HepG2 (cell line): ENCODE results near the gene NFE2L2. TPM values are rescaled to one million over a fixed set of nuclear protein-coding genes. Genes with fewer than 3 reads are reported as not detected.

Experiments
- FOXO1 ChIP-seq: sonication (generic); formaldehyde crosslinking; IDR thresholded peaks from 2 replicates; pipeline ENCODE4 v1.4.0; 2020; ENCODE audit warnings: missing genetic modification reagents
- MAX ChIP-seq: IDR thresholded peaks from 2 replicates; pipeline ENCODE4 v1.6.1; 2012; ENCODE audit warnings: inconsistent platforms
- NCOA2 ChIP-seq: sonication (generic); formaldehyde crosslinking; IDR thresholded peaks from 2 replicates; pipeline ENCODE4 v1.8.0; 2022; ENCODE audit warnings: inconsistent platforms
- NFE2L1 ChIP-seq: sonication (generic); formaldehyde crosslinking; IDR thresholded peaks from 2 replicates; pipeline ENCODE4 v1.4.0; 2020; ENCODE audit warnings: missing genetic modification reagents, mild to moderate bottlenecking, borderline replicate concordance
- PAX8 ChIP-seq: sonication (generic); formaldehyde crosslinking; IDR thresholded peaks from 2 replicates; pipeline ENCODE4 v1.8.0; 2022; ENCODE audit warnings: mild to moderate bottlenecking, missing genetic modification reagents, borderline replicate concordance
- PRDM15 ChIP-seq: sonication (generic); formaldehyde crosslinking; IDR thresholded peaks from 2 replicates; pipeline ENCODE4 v1.4.0; 2020; ENCODE audit warnings: missing genetic modification reagents
- SIX4 ChIP-seq: sonication (generic); formaldehyde crosslinking; IDR thresholded peaks from 2 replicates; pipeline ENCODE4 v1.4.0; 2020; ENCODE audit warnings: missing genetic modification reagents
- SRF ChIP-seq: IDR thresholded peaks from 2 replicates; pipeline ENCODE4 v1.6.1; 2011; ENCODE audit warnings: mild to moderate bottlenecking, low read depth, low read length, moderate library complexity
- TFE3 ChIP-seq: IDR thresholded peaks from 2 replicates; pipeline ENCODE4 v1.6.1; 2016
- TSC22D2 ChIP-seq: sonication (generic); formaldehyde crosslinking; IDR thresholded peaks from 2 replicates; pipeline ENCODE4 v1.5.1; 2020; ENCODE audit warnings: missing genetic modification reagents, mild to moderate bottlenecking, borderline replicate concordance
- ZMYM2 ChIP-seq: sonication (generic); formaldehyde crosslinking; IDR thresholded peaks from 2 replicates; pipeline ENCODE4 v1.8.0; 2022; ENCODE audit warnings: mild to moderate bottlenecking, missing genetic modification reagents
- ZNF121 ChIP-seq: sonication (generic); formaldehyde crosslinking; IDR thresholded peaks from 2 replicates; pipeline ENCODE4 v1.5.0; 2020; ENCODE audit warnings: mild to moderate bottlenecking, missing genetic modification reagents
- ZNF205 ChIP-seq: IDR thresholded peaks from 2 replicates; pipeline ENCODE4 v1.6.1; 2018; ENCODE audit warnings: missing biosample characterization, missing genetic modification reagents
- ZNF292 ChIP-seq: sonication (generic); formaldehyde crosslinking; IDR thresholded peaks from 2 replicates; pipeline ENCODE4 v1.8.1; 2022; ENCODE audit warnings: mild to moderate bottlenecking, low read depth, missing genetic modification reagents, borderline replicate concordance
- polyA plus RNA-seq, 8 experiments: library from polyadenylated mRNA; depleted of rRNA in 3 of 8; stranded (reverse) in 7 of 8; unstranded in 1 of 8; fragments of >200 nt; fragmentation: Illumina TruSeq in 4 of 8; extraction: Trizol in 4 of 8; gene quantifications; 2 replicates each; pipeline versions ENCODE4 v1.2.1 to v1.2.3, GENCODE V29; 2011 to 2016; ENCODE audit warnings: low read depth in 4 of 8, missing spikeins in 1 of 8, mixed read lengths in 1 of 8; ENCODE audit not compliant: insufficient read depth in 1 of 8
- total RNA-seq, 5 experiments: library from RNA; depleted of rRNA; stranded (reverse); fragments of >200 nt; fragmentation: Illumina TruSeq; extraction: Trizol; gene quantifications; 2 replicates each; pipeline ENCODE4 v1.2.3, GENCODE V29; 2016; ENCODE audit warnings: low read depth in 1 of 5
- TF ChIP-seq, protein P1 (sequence below), 2 experiments: sonication (generic) in 1 of 2; formaldehyde crosslinking in 1 of 2; IDR thresholded peaks; 2 replicates each; pipeline versions ENCODE4 v1.6.1 to v1.9.0; 2014 to 2022; ENCODE audit warnings: antibody characterized with exemption in 1 of 2, borderline replicate concordance in 1 of 2, inconsistent platforms in 1 of 2, low read depth in 1 of 2, missing genetic modification reagents in 1 of 2
- TF ChIP-seq, protein P2 (sequence below): sonication (generic); formaldehyde crosslinking; IDR thresholded peaks from 2 replicates; pipeline ENCODE4 v1.5.0; 2020; ENCODE audit warnings: missing genetic modification reagents

NFE2L2 gene
- total and polyA plus RNA-seq, 2 of the 13 experiments (the other 11 are each of a cell fraction or from before 2014, with no cell fraction given) = 84.6 to 215 TPM

DNA sequence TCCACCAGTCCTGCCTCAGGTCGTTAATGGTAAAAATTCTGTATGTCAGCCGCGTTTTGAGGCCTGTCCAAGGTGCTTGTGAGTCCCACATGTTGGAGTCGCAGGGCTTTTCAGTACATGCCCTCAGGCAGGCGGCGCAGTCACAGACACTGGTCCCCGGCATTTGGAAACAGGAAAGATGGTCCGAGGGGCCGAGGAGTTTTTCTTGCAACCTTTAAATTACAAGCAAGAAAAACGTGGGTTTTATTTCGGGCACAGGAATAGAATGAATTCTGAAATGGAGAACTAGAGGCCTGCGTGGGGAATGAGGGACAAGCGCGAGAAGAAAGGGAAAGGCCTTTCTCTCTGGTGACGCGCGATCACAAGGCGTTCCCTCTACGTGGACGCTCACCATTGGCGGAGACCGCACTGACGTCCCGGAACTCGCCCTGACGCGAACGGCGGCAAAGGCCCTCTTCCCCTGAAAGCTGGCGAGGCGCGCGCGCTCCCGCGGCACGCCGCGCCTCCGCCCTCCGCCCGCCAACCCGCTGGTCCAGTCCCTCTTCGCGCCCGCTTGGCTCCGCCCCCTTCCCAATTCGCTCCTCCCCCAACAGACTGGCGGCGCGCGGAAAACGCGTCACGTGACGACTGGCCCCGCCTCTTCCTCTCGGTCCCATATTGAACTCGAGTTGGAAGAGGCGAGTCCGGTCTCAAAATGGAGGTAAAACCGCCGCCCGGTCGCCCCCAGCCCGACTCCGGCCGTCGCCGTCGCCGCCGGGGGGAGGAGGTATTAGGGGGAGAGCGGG lies 52.2 kb downstream of the NFE2L2 start, which contains the start of gene HNRNPA3 (continued):
- TF ChIP-seq, protein P1, sequence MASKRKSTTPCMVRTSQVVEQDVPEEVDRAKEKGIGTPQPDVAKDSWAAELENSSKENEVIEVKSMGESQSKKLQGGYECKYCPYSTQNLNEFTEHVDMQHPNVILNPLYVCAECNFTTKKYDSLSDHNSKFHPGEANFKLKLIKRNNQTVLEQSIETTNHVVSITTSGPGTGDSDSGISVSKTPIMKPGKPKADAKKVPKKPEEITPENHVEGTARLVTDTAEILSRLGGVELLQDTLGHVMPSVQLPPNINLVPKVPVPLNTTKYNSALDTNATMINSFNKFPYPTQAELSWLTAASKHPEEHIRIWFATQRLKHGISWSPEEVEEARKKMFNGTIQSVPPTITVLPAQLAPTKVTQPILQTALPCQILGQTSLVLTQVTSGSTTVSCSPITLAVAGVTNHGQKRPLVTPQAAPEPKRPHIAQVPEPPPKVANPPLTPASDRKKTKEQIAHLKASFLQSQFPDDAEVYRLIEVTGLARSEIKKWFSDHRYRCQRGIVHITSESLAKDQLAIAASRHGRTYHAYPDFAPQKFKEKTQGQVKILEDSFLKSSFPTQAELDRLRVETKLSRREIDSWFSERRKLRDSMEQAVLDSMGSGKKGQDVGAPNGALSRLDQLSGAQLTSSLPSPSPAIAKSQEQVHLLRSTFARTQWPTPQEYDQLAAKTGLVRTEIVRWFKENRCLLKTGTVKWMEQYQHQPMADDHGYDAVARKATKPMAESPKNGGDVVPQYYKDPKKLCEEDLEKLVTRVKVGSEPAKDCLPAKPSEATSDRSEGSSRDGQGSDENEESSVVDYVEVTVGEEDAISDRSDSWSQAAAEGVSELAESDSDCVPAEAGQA (IDR thresholded peaks at IDR 0.05; ENCODE audit: low read depth) = peak; percentile 87
- TF ChIP-seq, protein P1 (CRISPR knock-in tag; IDR thresholded peaks at IDR 0.05; ENCODE audit: borderline replicate concordance) = peak; percentile 57; the same call in 1 of the 2 replicates
- TF ChIP-seq ZNF205 (CRISPR knock-in tag) (peak; percentile 34; the same call in 1 of the 2 replicates), ZNF121 (CRISPR knock-in tag) (no peak), SRF (no peak; the same call in 1 of the 2 replicates), FOXO1 (CRISPR knock-in tag) (peak; percentile 25; the same call in 1 of the 2 replicates), NCOA2 (CRISPR knock-in tag) (peak; percentile 32; the same call in 1 of the 2 replicates), PRDM15 (CRISPR knock-in tag) (peak; percentile 40; the same call in 1 of the 2 replicates), PAX8 (CRISPR knock-in tag) (no peak), TSC22D2 (peak; percentile 68; the same call in 1 of the 2 replicates), NFE2L1 (CRISPR knock-in tag) (no peak), SIX4 (CRISPR knock-in tag) (no peak; the same call in 1 of the 2 replicates), ZMYM2 (peak; percentile 74), TFE3 (CRISPR knock-in tag) (no peak; the same call in 1 of the 2 replicates), ZNF292 (CRISPR knock-in tag) (no peak), MAX (peak; percentile 76; the same call in 1 of the 2 replicates)
- TF ChIP-seq, protein P2, sequence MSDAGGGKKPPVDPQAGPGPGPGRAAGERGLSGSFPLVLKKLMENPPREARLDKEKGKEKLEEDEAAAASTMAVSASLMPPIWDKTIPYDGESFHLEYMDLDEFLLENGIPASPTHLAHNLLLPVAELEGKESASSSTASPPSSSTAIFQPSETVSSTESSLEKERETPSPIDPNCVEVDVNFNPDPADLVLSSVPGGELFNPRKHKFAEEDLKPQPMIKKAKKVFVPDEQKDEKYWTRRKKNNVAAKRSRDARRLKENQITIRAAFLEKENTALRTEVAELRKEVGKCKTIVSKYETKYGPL = peak; percentile 80; the same call in 1 of the 2 replicates
